ENCODE measurements around the gene TSC1.

The TSC1 gene

DNA sequence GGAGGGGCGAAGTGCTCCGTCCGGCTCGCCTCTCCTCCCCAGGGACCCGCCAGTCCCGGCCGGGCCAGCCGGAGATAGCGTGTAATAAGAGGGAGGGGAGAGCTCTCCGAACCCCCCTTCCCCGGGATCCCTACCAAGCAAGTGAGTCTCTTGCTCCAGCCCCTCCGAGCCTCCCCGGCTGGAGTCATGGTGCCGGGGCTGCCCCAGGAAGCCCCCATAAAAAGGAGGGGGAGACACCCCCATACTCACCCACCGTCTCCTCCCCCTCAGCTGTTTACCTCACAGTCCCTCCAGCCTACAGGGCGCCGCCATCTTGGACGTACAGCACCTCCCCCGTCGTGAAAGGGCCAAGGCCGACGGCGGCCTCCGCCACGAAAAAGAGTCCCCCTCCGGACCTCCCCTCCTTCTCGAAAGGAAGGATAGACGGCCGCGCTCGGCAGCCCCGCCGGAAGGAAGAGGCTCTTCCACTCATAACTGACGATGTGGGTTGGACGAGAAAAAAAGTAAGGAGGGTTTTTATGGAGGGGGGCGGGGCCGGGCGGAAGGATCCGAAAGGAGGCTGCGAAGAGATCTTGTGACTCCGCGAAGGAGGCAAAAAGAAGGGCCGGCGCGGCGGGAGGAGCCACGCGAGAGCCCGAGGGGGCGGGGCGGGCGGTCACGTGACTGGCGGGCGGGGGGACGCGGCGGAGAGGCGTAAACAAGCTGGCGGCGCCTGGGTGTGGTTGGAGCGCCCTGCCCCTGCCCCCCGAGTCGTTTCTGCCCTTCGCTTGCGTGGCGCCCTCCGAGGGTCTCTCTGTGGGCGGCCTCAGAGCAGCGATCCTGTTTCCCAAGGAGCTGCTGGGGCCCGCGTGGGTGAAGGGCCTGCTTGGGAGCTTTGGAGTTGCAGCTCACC, at the start of gene TSC1 (continued):
- no peak for TF ChIP-seq ZNF274 (IDR thresholded peaks at IDR 0.05; ENCODE audit: low read length)
- no peak for TF ChIP-seq ZNF274 (tag by site-specific recombination; IDR thresholded peaks at IDR 0.05; ENCODE audit: borderline replicate concordance)
- TF ChIP-seq, protein P1, sequence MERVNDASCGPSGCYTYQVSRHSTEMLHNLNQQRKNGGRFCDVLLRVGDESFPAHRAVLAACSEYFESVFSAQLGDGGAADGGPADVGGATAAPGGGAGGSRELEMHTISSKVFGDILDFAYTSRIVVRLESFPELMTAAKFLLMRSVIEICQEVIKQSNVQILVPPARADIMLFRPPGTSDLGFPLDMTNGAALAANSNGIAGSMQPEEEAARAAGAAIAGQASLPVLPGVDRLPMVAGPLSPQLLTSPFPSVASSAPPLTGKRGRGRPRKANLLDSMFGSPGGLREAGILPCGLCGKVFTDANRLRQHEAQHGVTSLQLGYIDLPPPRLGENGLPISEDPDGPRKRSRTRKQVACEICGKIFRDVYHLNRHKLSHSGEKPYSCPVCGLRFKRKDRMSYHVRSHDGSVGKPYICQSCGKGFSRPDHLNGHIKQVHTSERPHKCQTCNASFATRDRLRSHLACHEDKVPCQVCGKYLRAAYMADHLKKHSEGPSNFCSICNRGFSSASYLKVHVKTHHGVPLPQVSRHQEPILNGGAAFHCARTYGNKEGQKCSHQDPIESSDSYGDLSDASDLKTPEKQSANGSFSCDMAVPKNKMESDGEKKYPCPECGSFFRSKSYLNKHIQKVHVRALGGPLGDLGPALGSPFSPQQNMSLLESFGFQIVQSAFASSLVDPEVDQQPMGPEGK (tag by site-specific recombination; IDR thresholded peaks at IDR 0.05), result peak; percentile 85
- peak; percentile 99 for TF ChIP-seq KLF8 (tag by site-specific recombination; IDR thresholded peaks at IDR 0.05)
- 0 out of 2 replicates have a peak, but pooled peaks have one; percentile 30 for TF ChIP-seq ZNF169 (tag by site-specific recombination; IDR thresholded peaks at IDR 0.05)
- no peak for TF ChIP-seq GLI2 (tag by site-specific recombination; IDR thresholded peaks at IDR 0.05; ENCODE audit: borderline replicate concordance, low read depth)
- TF ChIP-seq GLI4 (tag by site-specific recombination; IDR thresholded peaks at IDR 0.05), result peak; percentile 90
- no peak for TF ChIP-seq ZNF221 (tag by site-specific recombination; IDR thresholded peaks at IDR 0.05; ENCODE audit: borderline replicate concordance)
- TF ChIP-seq ZFHX2 (tag by site-specific recombination; conservative IDR thresholded peaks at IDR 0.05), result peak; percentile 91
- TF ChIP-seq ZNF621 (tag by site-specific recombination; IDR thresholded peaks at IDR 0.05), result no peak
- no peak; the same call in 1 of the 2 replicates for TF ChIP-seq TRIM28 (IDR thresholded peaks at IDR 0.05; ENCODE audit: borderline replicate concordance, low read length)
- TF ChIP-seq ZFP41 (tag by site-specific recombination; IDR thresholded peaks at IDR 0.05; ENCODE audit: borderline replicate concordance), result 0 out of 2 replicates have a peak, but pooled peaks have one; percentile 26
- TF ChIP-seq ZNF133 (tag by site-specific recombination; IDR thresholded peaks at IDR 0.05), result 0 out of 2 replicates have a peak, but pooled peaks have one; percentile 9
- TF ChIP-seq HOXA7 (CRISPR knock-in tag; IDR thresholded peaks at IDR 0.05; ENCODE audit: borderline replicate concordance), result no peak
- no peak for TF ChIP-seq ZNF549 (tag by site-specific recombination; IDR thresholded peaks at IDR 0.05)
- TF ChIP-seq, protein P2, sequence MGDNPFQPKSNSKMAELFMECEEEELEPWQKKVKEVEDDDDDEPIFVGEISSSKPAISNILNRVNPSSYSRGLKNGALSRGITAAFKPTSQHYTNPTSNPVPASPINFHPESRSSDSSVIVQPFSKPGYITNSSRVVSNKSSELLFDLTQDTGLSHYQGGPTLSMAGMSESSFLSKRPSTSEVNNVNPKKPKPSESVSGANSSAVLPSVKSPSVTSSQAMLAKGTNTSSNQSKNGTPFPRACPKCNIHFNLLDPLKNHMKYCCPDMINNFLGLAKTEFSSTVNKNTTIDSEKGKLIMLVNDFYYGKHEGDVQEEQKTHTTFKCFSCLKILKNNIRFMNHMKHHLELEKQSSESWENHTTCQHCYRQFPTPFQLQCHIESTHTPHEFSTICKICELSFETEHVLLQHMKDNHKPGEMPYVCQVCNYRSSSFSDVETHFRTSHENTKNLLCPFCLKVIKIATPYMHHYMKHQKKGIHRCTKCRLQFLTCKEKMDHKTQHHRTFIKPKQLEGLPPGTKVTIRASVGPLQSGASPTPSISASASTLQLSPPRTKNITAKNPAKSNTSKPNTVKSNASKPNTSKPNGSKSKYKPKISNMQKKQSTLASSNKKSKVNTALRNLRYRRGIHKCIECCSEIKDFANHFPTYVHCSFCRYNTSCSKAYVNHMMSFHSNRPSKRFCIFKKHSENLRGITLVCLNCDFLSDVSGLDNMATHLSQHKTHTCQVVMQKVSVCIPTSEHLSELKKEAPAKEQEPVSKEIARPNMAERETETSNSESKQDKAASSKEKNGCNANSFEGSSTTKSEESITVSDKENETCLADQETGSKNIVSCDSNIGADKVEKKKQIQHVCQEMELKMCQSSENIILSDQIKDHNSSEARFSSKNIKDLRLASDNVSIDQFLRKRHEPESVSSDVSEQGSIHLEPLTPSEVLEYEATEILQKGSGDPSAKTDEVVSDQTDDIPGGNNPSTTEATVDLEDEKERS (tag by site-specific recombination; IDR thresholded peaks at IDR 0.05), result peak; percentile 79; the same call in 1 of the 2 replicates
- no peak for TF ChIP-seq ZNF404 (tag by site-specific recombination; IDR thresholded peaks at IDR 0.05)
- TF ChIP-seq ZNF23 (tag by site-specific recombination; IDR thresholded peaks at IDR 0.05; ENCODE audit: borderline replicate concordance), result no peak
- no peak for TF ChIP-seq ZNF585B (tag by site-specific recombination; IDR thresholded peaks at IDR 0.05)
- TF ChIP-seq, protein P3, sequence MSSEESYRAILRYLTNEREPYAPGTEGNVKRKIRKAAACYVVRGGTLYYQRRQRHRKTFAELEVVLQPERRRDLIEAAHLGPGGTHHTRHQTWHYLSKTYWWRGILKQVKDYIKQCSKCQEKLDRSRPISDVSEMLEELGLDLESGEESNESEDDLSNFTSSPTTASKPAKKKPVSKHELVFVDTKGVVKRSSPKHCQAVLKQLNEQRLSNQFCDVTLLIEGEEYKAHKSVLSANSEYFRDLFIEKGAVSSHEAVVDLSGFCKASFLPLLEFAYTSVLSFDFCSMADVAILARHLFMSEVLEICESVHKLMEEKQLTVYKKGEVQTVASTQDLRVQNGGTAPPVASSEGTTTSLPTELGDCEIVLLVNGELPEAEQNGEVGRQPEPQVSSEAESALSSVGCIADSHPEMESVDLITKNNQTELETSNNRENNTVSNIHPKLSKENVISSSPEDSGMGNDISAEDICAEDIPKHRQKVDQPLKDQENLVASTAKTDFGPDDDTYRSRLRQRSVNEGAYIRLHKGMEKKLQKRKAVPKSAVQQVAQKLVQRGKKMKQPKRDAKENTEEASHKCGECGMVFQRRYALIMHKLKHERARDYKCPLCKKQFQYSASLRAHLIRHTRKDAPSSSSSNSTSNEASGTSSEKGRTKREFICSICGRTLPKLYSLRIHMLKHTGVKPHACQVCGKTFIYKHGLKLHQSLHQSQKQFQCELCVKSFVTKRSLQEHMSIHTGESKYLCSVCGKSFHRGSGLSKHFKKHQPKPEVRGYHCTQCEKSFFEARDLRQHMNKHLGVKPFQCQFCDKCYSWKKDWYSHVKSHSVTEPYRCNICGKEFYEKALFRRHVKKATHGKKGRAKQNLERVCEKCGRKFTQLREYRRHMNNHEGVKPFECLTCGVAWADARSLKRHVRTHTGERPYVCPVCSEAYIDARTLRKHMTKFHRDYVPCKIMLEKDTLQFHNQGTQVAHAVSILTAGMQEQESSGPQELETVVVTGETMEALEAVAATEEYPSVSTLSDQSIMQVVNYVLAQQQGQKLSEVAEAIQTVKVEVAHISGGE (tag by site-specific recombination; conservative IDR thresholded peaks at IDR 0.05; ENCODE audit: low read depth), result peak; percentile 57; the same call in 1 of the 2 replicates
- TF ChIP-seq, protein P4, sequence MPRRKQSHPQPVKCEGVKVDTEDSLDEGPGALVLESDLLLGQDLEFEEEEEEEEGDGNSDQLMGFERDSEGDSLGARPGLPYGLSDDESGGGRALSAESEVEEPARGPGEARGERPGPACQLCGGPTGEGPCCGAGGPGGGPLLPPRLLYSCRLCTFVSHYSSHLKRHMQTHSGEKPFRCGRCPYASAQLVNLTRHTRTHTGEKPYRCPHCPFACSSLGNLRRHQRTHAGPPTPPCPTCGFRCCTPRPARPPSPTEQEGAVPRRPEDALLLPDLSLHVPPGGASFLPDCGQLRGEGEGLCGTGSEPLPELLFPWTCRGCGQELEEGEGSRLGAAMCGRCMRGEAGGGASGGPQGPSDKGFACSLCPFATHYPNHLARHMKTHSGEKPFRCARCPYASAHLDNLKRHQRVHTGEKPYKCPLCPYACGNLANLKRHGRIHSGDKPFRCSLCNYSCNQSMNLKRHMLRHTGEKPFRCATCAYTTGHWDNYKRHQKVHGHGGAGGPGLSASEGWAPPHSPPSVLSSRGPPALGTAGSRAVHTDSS (tag by site-specific recombination; IDR thresholded peaks at IDR 0.05), result 0 out of 2 replicates have a peak, but pooled peaks have one; percentile 35
- TF ChIP-seq, protein P5, sequence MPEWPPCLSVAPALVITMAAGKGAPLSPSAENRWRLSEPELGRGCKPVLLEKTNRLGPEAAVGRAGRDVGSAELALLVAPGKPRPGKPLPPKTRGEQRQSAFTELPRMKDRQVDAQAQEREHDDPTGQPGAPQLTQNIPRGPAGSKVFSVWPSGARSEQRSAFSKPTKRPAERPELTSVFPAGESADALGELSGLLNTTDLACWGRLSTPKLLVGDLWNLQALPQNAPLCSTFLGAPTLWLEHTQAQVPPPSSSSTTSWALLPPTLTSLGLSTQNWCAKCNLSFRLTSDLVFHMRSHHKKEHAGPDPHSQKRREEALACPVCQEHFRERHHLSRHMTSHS (tag by site-specific recombination; IDR thresholded peaks at IDR 0.05), result peak; percentile 44; the same call in 1 of the 2 replicates
- TF ChIP-seq, protein P6, sequence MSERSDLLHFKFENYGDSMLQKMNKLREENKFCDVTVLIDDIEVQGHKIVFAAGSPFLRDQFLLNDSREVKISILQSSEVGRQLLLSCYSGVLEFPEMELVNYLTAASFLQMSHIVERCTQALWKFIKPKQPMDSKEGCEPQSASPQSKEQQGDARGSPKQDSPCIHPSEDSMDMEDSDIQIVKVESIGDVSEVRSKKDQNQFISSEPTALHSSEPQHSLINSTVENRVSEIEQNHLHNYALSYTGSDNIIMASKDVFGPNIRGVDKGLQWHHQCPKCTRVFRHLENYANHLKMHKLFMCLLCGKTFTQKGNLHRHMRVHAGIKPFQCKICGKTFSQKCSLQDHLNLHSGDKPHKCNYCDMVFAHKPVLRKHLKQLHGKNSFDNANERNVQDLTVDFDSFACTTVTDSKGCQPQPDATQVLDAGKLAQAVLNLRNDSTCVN (tag by site-specific recombination; optimal IDR thresholded peaks at IDR 0.05), result peak; percentile 46
- no peak for TF ChIP-seq ZNF433 (tag by site-specific recombination; IDR thresholded peaks at IDR 0.05; ENCODE audit: low read depth)
- TF ChIP-seq HOXC10 (CRISPR knock-in tag; IDR thresholded peaks at IDR 0.05), result no peak
- TF ChIP-seq ZNF10 (tag by site-specific recombination; IDR thresholded peaks at IDR 0.05), result no peak
- no peak for TF ChIP-seq ZNF19 (tag by site-specific recombination; IDR thresholded peaks at IDR 0.05; ENCODE audit: low read depth)
